Cardiac muscle cell (in vitro differentiated cells and primary cell): ENCODE results near the gene SHTN1. TPM values are rescaled to one million over a fixed set of nuclear protein-coding genes. Genes with fewer than 3 reads are reported as not detected.

Experiments used
- DNase-seq, 2 donors: peaks; one replicate each; pipeline versions ENCODE4 v3.0.0 to v3.0.0-alpha.2; 2010 to 2017; ENCODE audit warnings: low read depth in 1 of 2, low spot score in 1 of 2
- H3K27ac ChIP-seq: fragments of 200-600 bp; sonication (generic); 2 replicates; pipeline ENCODE4 v1.5.1; 2016
- H3K27me3 ChIP-seq: fragments of 200-600 bp; sonication (generic); 2 replicates; pipeline ENCODE4 v1.6.0; 2016; ENCODE audit warnings: control low read depth
- H3K36me3 ChIP-seq: fragments of 200-600 bp; sonication (generic); 2 replicates; pipeline ENCODE4 v1.5.1; 2016; ENCODE audit warnings: control low read depth
- H3K4me1 ChIP-seq: fragments of 200-600 bp; sonication (generic); 2 replicates; pipeline ENCODE4 v1.8.1; 2017; ENCODE audit warnings: low read depth, mild to moderate bottlenecking, mixed run types
- H3K4me3 ChIP-seq: fragments of 200-600 bp; sonication (generic); 2 replicates; pipeline ENCODE4 v1.5.1; 2016; ENCODE audit warnings: mild to moderate bottlenecking
- H3K9me3 ChIP-seq: fragments of 200-600 bp; sonication (generic); 2 replicates; pipeline ENCODE4 v1.5.1; 2017; ENCODE audit warnings: low read depth, mild to moderate bottlenecking, control low read depth
- CTCF ChIP-seq: IDR thresholded peaks from 2 replicates; pipeline ENCODE4 v1.5.1; 2012; ENCODE audit warnings: low read depth, mild to moderate bottlenecking, low read length
- polyA plus RNA-seq: library from polyadenylated mRNA; unstranded; fragments of >200 nt; fragmentation: Nextera tagmentation; extraction: Ambion mirVana; gene quantifications from 2 replicates; pipeline ENCODE4 v1.2.1, GENCODE V29; 2016
- total RNA-seq: library from RNA; depleted of rRNA; stranded (reverse); fragments of >200 nt; gene quantifications from 2 replicates; pipeline ENCODE4 v1.2.3, GENCODE V29; 2016

Gene SHTN1
- total and polyA plus RNA-seq, 2 experiments from 2014 or later = 2.9 to 4.1 TPM

- H3K36me3 ChIP-seq = no peaks in the 10 kb centered on the region
- no peaks in the 10 kb centered on the region for H3K27me3 ChIP-seq
- no peaks in the 10 kb centered on the region for H3K4me1 ChIP-seq
- H3K27ac ChIP-seq = no peak overlapping the region
- H3K9me3 ChIP-seq = no peaks in the 10 kb centered on the region
- no peak for DNase-seq
- no peak for TF ChIP-seq CTCF
- no peak overlapping the region for H3K4me3 ChIP-seq
Measured at GRCh38 chr10:116988311-116988710, 16.7 kb downstream of the SHTN1 start.

GRCh38 chr10:116985611-116986010 lies 19.4 kb downstream of the SHTN1 start:
- DNase-seq = peak in 1 of 2 donors; percentile 25
- no peak overlapping the region for H3K4me3 ChIP-seq
- H3K36me3 ChIP-seq = no peaks in the 10 kb centered on the region
- H3K27me3 ChIP-seq = no peaks in the 10 kb centered on the region
- H3K4me1 ChIP-seq = no peaks in the 10 kb centered on the region
- no peak overlapping the region for H3K27ac ChIP-seq
- no peak for TF ChIP-seq CTCF
- no peaks in the 10 kb centered on the region for H3K9me3 ChIP-seq

GRCh38 chr10:116984202-116984990 lies 20.6 kb downstream of the SHTN1 start:
- no peak for DNase-seq
- Histone ChIP-seq H3K27me3 (no peaks in the 10 kb centered on the region), H3K4me1 (no peaks in the 10 kb centered on the region), H3K4me3 (no peak overlapping the region), H3K9me3 (no peaks in the 10 kb centered on the region), H3K27ac (no peak overlapping the region), H3K36me3 (no peaks in the 10 kb centered on the region)
- no peak for TF ChIP-seq CTCF

GRCh38 chr10:116980041-116980440 lies 24.9 kb downstream of the SHTN1 start:
- Histone ChIP-seq H3K27ac (no peak overlapping the region), H3K27me3 (no peaks in the 10 kb centered on the region), H3K9me3 (no peaks in the 10 kb centered on the region), H3K36me3 (no peaks in the 10 kb centered on the region), H3K4me1 (no peaks in the 10 kb centered on the region), H3K4me3 (no peak overlapping the region)
- no peak for TF ChIP-seq CTCF
- no peak for DNase-seq

GRCh38 chr10:116978901-116979300 lies 26.1 kb downstream of the SHTN1 start:
- Histone ChIP-seq H3K36me3 (no peaks in the 10 kb centered on the region), H3K27me3 (no peaks in the 10 kb centered on the region), H3K4me3 (no peak overlapping the region), H3K27ac (no peak overlapping the region), H3K9me3 (no peaks in the 10 kb centered on the region), H3K4me1 (no peaks in the 10 kb centered on the region)
- DNase-seq = no peak
- no peak for TF ChIP-seq CTCF
